ENCODE measurements around the gene ZKSCAN8.

- TF ChIP-seq CTCF (IDR thresholded peaks at IDR 0.05 in 8 of 11, conservative IDR thresholded peaks at IDR 0.05 in 3 of 11): no peak
- TF ChIP-seq POLR2A (IDR thresholded peaks at IDR 0.05): no peak
- no peak for TF ChIP-seq POLR2AphosphoS5 (IDR thresholded peaks at IDR 0.05)
These were observed 40.6 kb downstream of the ZKSCAN8 start for GRCh38 chr6:28182255-28182654.

Measured in spleen (tissue), 7 donors.